SK-N-SH (cell line): ENCODE data around the gene BACE1-AS.

Experiments
- EP300 ChIP-seq, 2 experiments: IDR thresholded peaks; 2 replicates each; pipeline versions ENCODE4 v1.4.0 to v1.6.1; 2012; ENCODE audit warnings: borderline replicate concordance in 1 of 2, low read depth in 1 of 2, low read length in 1 of 2
- GABPA ChIP-seq: IDR thresholded peaks from 2 replicates; pipeline ENCODE4 v1.4.0; 2012; ENCODE audit warnings: low read depth, mild to moderate bottlenecking
- RXRA ChIP-seq: IDR thresholded peaks from 2 replicates; pipeline ENCODE4 v1.4.0; 2012; ENCODE audit warnings: low read depth, mild to moderate bottlenecking, borderline replicate concordance
- SIN3A ChIP-seq: IDR thresholded peaks from 2 replicates; pipeline ENCODE4 v1.6.1; 2012; ENCODE audit warnings: low read depth, mild to moderate bottlenecking, low read length, moderate library complexity, borderline replicate concordance
- ZBTB33 ChIP-seq: IDR thresholded peaks from 2 replicates; pipeline ENCODE4 v1.4.0; 2012; ENCODE audit warnings: low read depth, borderline replicate concordance
- TF ChIP-seq, protein P1 (sequence below): fragments of 200-600 bp; sonication (generic); IDR thresholded peaks from 2 replicates; pipeline ENCODE4 v1.6.1; 2017; ENCODE audit warnings: antibody characterized with exemption, mild to moderate bottlenecking, moderate library complexity
- TF ChIP-seq, protein P2 (sequence below): IDR thresholded peaks from 2 replicates; pipeline ENCODE4 v1.6.1; 2012; ENCODE audit warnings: mild to moderate bottlenecking, low read depth, low read length, moderate library complexity

DNA sequence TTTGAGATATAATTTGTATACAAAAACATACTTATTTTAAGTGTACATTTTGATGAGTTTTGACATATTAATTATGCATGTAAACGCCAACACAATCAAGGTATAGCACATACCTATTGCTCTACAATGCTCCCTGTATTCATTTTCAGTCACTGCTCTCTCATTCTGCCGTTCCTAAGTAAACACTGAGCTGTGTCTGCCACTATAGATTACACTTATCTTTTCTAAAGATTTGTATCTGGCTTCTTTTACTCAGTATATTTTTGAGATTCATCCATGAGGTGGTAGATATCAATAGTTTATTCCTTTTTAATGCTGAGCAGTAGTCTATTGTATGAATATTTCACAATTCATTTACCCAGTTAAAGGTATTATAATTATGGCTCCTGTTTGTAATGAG is 25.4 kb upstream of the BACE1-AS start:
- TF ChIP-seq RXRA (no peak), EP300 (IDR thresholded peaks at IDR 0.05; ENCODE audit: borderline replicate concordance in 1 of 2, low read depth in 1 of 2, low read length in 1 of 2) (no peak), SIN3A (no peak), GABPA (no peak), ZBTB33 (no peak)
- TF ChIP-seq, protein P1, sequence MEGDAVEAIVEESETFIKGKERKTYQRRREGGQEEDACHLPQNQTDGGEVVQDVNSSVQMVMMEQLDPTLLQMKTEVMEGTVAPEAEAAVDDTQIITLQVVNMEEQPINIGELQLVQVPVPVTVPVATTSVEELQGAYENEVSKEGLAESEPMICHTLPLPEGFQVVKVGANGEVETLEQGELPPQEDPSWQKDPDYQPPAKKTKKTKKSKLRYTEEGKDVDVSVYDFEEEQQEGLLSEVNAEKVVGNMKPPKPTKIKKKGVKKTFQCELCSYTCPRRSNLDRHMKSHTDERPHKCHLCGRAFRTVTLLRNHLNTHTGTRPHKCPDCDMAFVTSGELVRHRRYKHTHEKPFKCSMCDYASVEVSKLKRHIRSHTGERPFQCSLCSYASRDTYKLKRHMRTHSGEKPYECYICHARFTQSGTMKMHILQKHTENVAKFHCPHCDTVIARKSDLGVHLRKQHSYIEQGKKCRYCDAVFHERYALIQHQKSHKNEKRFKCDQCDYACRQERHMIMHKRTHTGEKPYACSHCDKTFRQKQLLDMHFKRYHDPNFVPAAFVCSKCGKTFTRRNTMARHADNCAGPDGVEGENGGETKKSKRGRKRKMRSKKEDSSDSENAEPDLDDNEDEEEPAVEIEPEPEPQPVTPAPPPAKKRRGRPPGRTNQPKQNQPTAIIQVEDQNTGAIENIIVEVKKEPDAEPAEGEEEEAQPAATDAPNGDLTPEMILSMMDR = no peak
- TF ChIP-seq, protein P2, sequence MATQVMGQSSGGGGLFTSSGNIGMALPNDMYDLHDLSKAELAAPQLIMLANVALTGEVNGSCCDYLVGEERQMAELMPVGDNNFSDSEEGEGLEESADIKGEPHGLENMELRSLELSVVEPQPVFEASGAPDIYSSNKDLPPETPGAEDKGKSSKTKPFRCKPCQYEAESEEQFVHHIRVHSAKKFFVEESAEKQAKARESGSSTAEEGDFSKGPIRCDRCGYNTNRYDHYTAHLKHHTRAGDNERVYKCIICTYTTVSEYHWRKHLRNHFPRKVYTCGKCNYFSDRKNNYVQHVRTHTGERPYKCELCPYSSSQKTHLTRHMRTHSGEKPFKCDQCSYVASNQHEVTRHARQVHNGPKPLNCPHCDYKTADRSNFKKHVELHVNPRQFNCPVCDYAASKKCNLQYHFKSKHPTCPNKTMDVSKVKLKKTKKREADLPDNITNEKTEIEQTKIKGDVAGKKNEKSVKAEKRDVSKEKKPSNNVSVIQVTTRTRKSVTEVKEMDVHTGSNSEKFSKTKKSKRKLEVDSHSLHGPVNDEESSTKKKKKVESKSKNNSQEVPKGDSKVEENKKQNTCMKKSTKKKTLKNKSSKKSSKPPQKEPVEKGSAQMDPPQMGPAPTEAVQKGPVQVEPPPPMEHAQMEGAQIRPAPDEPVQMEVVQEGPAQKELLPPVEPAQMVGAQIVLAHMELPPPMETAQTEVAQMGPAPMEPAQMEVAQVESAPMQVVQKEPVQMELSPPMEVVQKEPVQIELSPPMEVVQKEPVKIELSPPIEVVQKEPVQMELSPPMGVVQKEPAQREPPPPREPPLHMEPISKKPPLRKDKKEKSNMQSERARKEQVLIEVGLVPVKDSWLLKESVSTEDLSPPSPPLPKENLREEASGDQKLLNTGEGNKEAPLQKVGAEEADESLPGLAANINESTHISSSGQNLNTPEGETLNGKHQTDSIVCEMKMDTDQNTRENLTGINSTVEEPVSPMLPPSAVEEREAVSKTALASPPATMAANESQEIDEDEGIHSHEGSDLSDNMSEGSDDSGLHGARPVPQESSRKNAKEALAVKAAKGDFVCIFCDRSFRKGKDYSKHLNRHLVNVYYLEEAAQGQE = no peak
